ENCODE measurements around the gene NID1.

DNA sequence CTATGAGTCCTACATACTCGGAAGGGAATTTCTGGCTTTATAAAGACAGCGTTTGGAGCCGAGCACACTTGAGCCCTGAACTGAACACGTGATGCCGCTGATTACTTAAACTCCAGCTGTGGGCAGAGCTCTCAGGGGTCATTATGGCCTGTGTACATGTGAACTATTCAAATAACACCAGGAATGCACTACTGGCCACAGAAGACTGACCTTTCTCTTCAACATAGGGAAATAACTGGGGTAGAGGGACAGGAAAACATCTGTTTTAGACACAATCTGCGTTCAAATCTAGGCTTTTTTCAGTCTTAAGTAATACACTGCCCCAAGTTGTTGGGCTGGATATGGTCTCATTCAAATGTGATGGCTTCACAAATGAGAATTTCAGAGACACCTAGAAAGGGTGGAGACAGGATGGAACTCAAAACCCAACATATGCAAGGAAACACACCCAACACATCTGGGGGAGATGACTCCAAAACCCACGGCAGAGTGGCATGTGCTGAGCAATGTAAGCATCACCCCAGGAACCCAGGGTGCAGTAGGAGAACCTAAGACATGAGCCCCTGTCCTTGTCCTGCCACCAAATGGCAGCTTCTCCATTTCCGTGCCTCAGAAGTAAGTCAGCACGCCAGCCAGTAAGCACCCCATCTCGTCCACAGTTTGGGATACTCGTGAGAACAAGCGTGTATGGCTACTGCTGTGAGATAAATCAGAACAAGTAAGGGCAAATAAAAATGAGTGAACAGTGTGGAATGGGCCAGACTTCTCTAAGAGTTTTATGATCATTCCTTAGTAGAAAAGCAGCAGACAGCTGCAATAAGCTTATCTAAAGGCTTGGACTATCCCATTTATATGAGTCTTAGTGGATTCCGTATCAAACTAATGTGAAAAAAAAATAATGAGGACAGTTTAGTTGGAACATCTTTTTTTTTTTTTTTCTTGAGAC is 24.9 kb downstream of the NID1 start:
- no peak for TF ChIP-seq FOSL1 (tag; conservative IDR thresholded peaks at IDR 0.05)
- TF ChIP-seq RBM25 (IDR thresholded peaks at IDR 0.05; ENCODE audit: low read depth, low read length, severe bottlenecking), result no peak
- no peak for TF ChIP-seq POLR2AphosphoS5 (IDR thresholded peaks at IDR 0.05; ENCODE audit: control insufficient read depth, insufficient read depth, low read depth, low read length)
- TF ChIP-seq, protein P1, sequence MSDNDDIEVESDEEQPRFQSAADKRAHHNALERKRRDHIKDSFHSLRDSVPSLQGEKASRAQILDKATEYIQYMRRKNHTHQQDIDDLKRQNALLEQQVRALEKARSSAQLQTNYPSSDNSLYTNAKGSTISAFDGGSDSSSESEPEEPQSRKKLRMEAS (CRISPR knock-in tag; IDR thresholded peaks at IDR 0.05), result no peak
- TF ChIP-seq, protein P2, sequence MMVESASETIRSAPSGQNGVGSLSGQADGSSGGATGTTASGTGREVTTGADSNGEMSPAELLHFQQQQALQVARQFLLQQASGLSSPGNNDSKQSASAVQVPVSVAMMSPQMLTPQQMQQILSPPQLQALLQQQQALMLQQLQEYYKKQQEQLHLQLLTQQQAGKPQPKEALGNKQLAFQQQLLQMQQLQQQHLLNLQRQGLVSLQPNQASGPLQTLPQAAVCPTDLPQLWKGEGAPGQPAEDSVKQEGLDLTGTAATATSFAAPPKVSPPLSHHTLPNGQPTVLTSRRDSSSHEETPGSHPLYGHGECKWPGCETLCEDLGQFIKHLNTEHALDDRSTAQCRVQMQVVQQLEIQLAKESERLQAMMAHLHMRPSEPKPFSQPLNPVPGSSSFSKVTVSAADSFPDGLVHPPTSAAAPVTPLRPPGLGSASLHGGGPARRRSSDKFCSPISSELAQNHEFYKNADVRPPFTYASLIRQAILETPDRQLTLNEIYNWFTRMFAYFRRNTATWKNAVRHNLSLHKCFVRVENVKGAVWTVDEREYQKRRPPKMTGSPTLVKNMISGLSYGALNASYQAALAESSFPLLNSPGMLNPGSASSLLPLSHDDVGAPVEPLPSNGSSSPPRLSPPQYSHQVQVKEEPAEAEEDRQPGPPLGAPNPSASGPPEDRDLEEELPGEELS (CRISPR knock-in tag; IDR thresholded peaks at IDR 0.05; ENCODE audit: borderline replicate concordance), result no peak
- no peak for TF ChIP-seq ZNF75A (CRISPR knock-in tag; IDR thresholded peaks at IDR 0.05)
- TF ChIP-seq NR3C1 (CRISPR knock-in tag; IDR thresholded peaks at IDR 0.05), result no peak
- no peak for TF ChIP-seq ZNF696 (CRISPR knock-in tag; conservative IDR thresholded peaks at IDR 0.05)
- no peak for TF ChIP-seq FOS (IDR thresholded peaks at IDR 0.05; ENCODE audit: extremely low read depth, insufficient read length)

All from K562 (cell line).